HFF-Myc (cell line): ENCODE measurements around the gene IMP4.
A peak's percentile ranks its signal among the peaks of the same experiment; 100 is the strongest.

Experiments
- DNase-seq: peaks from one replicate; pipeline ENCODE4 v3.0.0-alpha.2; 2011; ENCODE audit warnings: low read depth; ENCODE audit errors: extremely low read depth
- H3K4me3 ChIP-seq: replicated peaks from 2 replicates; pipeline ENCODE4 v1.5.1; 2011; ENCODE audit warnings: low read depth, mild to moderate bottlenecking, control low read depth, low read length
- TF ChIP-seq, protein P1 (sequence below): IDR thresholded peaks from 2 replicates; pipeline ENCODE4 v1.5.1; 2012; ENCODE audit warnings: mild to moderate bottlenecking, low read depth, low read length, control low read depth; ENCODE audit errors: missing control alignments

The IMP4 gene

DNA sequence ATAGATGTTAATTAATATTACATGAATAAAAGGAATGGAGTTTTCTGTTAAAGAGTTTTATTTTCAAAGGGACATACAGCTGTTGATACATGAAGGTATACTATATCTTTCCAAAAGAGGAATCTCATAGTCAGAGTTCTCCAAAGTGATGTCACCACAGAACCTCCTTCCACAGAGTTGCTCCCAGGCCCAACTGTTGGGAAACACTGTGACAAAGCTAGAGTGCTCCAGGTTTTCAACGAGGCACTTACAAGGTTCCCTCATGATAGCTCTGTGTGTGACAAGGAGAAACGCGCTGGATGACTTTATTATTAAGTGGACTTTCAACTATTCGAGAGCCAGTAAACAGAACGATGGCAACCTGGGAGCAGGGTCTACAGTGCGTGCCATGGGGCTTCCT lies 46.7 kb downstream of the IMP4 start:
- TF ChIP-seq, protein P1, sequence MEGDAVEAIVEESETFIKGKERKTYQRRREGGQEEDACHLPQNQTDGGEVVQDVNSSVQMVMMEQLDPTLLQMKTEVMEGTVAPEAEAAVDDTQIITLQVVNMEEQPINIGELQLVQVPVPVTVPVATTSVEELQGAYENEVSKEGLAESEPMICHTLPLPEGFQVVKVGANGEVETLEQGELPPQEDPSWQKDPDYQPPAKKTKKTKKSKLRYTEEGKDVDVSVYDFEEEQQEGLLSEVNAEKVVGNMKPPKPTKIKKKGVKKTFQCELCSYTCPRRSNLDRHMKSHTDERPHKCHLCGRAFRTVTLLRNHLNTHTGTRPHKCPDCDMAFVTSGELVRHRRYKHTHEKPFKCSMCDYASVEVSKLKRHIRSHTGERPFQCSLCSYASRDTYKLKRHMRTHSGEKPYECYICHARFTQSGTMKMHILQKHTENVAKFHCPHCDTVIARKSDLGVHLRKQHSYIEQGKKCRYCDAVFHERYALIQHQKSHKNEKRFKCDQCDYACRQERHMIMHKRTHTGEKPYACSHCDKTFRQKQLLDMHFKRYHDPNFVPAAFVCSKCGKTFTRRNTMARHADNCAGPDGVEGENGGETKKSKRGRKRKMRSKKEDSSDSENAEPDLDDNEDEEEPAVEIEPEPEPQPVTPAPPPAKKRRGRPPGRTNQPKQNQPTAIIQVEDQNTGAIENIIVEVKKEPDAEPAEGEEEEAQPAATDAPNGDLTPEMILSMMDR: no peak
- no peak overlapping the region for H3K4me3 ChIP-seq
- DNase-seq: no peak

DNA sequence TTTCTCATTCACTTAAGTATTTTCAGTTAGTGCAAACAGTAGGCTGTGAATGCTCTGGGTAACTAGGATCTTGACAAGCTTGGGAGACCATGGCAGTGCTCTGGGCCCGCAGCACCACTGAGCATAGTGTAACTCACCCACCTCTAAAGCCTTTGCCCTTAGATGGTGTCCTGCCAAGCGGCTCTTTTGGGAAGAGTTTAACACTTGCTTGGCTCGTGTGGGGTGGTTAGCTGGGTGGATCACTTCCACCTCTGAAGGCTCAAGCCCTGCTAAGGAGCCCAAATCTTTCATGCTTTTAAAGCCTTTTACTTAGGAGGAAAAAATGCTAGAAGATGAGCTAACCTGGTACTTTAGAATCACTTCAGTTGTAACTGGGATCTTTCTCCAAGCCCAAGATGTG lies 47.1 kb downstream of the IMP4 start:
- H3K4me3 ChIP-seq: no peak overlapping the region
- TF ChIP-seq, protein P1: no peak
- DNase-seq: no peak

DNA sequence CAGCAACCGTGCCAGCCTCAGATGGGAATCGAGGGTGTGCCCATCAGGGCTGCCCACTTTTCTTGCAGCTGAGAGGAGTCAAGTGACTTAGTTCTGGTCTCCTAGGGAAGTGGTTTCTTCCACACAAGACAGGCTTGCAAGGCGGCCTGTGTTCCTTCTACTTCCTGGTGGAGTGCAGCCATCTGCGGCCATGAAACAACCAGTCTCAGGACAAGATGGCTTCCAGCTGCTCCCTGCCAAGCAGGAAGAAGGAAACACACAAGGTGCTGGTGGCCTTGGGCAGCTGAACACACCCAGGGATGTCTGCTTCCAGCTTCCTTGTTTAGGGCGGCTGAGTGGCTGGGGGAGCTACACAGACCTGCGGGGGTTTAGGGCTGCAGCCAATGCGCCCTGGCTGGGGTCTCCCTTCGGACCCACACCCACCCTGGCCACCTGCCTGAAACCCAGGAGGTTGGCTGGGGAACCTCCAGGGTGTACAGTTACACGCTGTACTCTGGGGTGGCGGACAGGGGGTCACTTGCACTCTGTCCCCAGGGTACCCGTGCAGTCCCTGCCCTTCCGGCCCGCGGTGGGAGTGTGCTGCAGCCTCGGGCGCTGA lies 47.9 kb downstream of the IMP4 start:
- TF ChIP-seq, protein P1: no peak
- DNase-seq: no peak
- peak overlapping the region; percentile 58 for H3K4me3 ChIP-seq

DNA sequence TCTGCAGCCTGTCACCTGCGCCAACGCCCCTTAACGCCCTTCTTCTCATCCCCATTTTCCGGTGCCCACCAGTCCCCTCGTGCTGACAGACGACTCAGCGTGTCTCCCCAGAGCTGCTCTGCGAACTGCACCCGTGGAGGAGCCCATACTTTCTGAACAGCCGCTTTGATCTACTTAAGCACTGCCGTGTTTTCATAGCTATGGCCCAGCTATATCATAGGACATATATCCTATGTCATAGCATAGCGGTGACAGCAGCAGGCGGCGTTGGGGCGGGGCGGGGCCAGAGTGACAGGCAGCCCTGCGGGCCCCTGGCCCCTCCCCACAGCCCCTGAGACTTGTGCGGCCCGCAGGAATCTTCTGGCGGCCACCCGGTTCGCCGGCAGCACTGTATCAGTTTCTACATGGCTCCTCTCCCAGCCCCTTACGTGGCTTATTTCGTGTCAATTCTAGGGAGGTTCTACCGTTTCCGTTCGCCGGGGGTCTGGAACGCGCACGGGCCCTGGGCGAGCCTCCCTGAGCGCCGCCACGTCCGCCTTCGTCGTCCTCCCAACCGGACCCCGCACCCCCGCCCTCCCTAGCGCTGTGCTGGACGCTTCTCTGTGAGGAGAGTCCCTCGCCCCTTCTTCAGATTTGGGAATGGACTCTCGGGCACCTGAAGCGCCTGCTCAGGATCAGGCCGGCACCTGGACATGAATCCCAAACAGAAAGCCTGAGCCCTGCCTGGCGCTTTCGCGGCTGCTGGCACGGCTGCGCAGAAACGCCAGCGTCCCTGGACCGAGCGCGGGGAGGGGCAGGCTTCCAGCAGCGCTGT lies 48.6 kb downstream of the IMP4 start:
- H3K4me3 ChIP-seq: peak overlapping the region; percentile 58
- DNase-seq: no peak
- TF ChIP-seq, protein P1: no peak

DNA sequence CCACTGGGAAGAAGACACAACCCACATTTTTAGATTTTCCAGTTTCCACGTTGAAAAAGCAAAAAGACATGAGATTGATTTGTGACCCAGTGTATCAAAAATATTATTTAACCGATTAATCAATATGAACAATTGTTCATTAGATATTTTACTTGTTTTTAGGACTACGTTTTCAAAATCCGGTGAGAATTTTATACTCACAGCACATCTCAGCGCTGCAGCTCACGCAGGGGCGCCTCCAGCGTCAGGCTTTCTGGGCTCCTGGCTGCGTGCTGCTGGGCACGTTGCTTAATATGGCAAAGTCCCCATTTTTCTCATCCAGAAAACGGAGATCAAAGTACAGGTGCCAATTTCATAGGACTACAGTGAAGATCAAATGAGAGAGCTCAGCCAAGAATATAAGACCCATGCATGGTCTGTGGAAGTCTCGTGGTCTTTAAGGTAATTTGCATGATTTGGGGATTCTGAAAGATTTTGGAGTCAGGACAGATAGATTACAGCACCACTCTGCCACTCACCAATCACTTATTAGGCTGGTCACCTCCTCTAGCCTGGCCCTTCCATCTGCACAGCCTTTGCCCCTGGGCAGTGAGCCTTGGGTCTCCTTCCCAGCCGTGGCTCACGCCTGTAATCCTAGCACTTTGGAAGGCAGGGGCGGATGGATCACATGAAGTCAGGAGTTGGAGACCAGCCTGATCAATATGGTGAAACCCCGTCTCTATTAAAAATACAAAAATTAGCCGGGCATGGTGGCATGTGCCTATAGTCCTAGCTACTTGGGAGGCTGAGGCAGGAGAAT lies 49.4 kb downstream of the IMP4 start:
- TF ChIP-seq, protein P1: no peak
- peak overlapping the region; percentile 58 for H3K4me3 ChIP-seq
- DNase-seq: no peak

DNA sequence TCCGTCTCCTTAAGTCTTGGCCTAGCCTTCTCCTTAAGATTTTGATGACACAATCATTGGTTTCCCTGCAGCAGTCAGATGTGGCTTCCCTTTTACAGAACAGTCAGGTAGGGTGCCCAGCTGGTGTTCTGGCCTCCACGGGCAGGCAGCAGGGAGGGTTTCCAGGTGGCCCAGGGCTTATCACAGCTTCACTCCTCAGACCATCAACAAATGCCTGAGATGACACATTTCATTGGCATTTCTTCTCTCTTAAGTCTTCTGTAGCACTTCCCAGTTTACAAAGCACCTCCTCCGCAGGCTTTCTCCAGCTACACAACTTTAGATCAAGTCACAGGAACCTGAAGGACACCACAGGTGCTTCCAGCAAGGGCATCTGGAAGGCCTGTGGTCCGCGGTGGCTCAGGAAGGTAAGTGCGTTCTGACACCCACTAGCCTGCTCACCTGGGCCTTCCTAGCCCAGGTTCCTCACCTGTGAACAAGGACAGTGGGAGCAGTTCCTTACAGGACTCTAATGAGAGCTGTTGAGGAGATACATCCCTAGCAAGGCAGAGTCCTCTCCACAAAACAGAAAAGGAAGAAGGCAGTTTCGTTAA lies 50.7 kb downstream of the IMP4 start:
- H3K4me3 ChIP-seq: no peak overlapping the region
- TF ChIP-seq, protein P1: no peak
- DNase-seq: no peak
